ENCODE results near the gene ARHGEF40.

- TF ChIP-seq CTCF (IDR thresholded peaks at IDR 0.05; ENCODE audit: low read depth, low read length, poor library complexity, severe bottlenecking) (no peak), EZH2phosphoT487 (IDR thresholded peaks at IDR 0.05; ENCODE audit: borderline replicate concordance, low read length) (no peak)
These were observed 44.5 kb upstream of the ARHGEF40 start for GRCh38 chr14:21025371-21026273.
